NCI-H1694 (cell line): ENCODE data around the gene CRYGN.

Source experiments
- DNase-seq: peaks from one replicate; lab custom pipeline; 2025; lab: John Stamatoyannopoulos, UW

Gene CRYGN

GRCh38 chr7:151406886-151407583 lies 32.9 kb downstream of the CRYGN start:
- DNase-seq: no peak

- no peak for DNase-seq
Measured at GRCh38 chr7:151406051-151406875, 33.7 kb downstream of the CRYGN start.

GRCh38 chr7:151405588-151405987 lies 34.4 kb downstream of the CRYGN start:
- DNase-seq: no peak

GRCh38 chr7:151405056-151405455 lies 34.9 kb downstream of the CRYGN start:
- no peak for DNase-seq

- no peak for DNase-seq
Measured at GRCh38 chr7:151404216-151405011, 35.5 kb downstream of the CRYGN start.

- no peak for DNase-seq
Measured at GRCh38 chr7:151403764-151404163, 36.2 kb downstream of the CRYGN start.

- no peak for DNase-seq
Measured at GRCh38 chr7:151402029-151402835, 37.7 kb downstream of the CRYGN start.

GRCh38 chr7:151400626-151401315 lies 39.2 kb downstream of the CRYGN start:
- no peak for DNase-seq

- no peak for DNase-seq
Measured at GRCh38 chr7:151399906-151400305, 40.0 kb downstream of the CRYGN start.

- DNase-seq: no peak
Measured at GRCh38 chr7:151399305-151399601, 40.7 kb downstream of the CRYGN start.

- no peak for DNase-seq
Measured at GRCh38 chr7:151398446-151399304, 41.3 kb downstream of the CRYGN start.

- DNase-seq: no peak
Measured at GRCh38 chr7:151397026-151397425, 42.9 kb downstream of the CRYGN start.

GRCh38 chr7:151396328-151396970 lies 43.5 kb downstream of the CRYGN start:
- no peak for DNase-seq

GRCh38 chr7:151395036-151395367 lies 44.9 kb downstream of the CRYGN start:
- DNase-seq: no peak

GRCh38 chr7:151394076-151395035 lies 45.6 kb downstream of the CRYGN start:
- DNase-seq: no peak

GRCh38 chr7:151393031-151393977 lies 46.6 kb downstream of the CRYGN start:
- DNase-seq: no peak

GRCh38 chr7:151392426-151392825 lies 47.5 kb downstream of the CRYGN start:
- no peak for DNase-seq

- DNase-seq: no peak
Measured at GRCh38 chr7:151392002-151392401, 47.9 kb downstream of the CRYGN start.
